GM12878 (cell line): Measurements from ENCODE around the gene EAF1. TPM values are rescaled to one million over a fixed set of nuclear protein-coding genes. Genes with fewer than 3 reads are reported as not detected.

Experiments used
- ATAC-seq: fragments of 200-7000 bp; cut with Tn5 transposase; 3 replicates; pipeline ENCODE4 v1.9.1; 2020; ENCODE audit warnings: mild to moderate bottlenecking, moderate library complexity
- BruUV-seq: library from RNA; stranded (reverse); fragments of 400-500 nt; replicated peaks from 2 replicates; lab custom pipeline; 2021; lab: Mats Ljungman, UMichigan
- CTCF ChIA-PET: fragments of 300-600 bp; sonication (Branson Sonifier 250); formaldehyde crosslinking; extraction: SDS; loops from one replicate; lab custom pipeline; 2021; ENCODE audit warnings: inconsistent platforms; lab: Yijun Ruan, JAX
- POLR2A ChIA-PET: fragments of 350-600 bp; formaldehyde crosslinking; extraction: SDS; loops from one replicate; lab custom pipeline; 2021; ENCODE audit warnings: inconsistent platforms; lab: Charles Lee
- RAD21 ChIA-PET: fragments of 300-600 bp; sonication (Branson Sonifier 250); formaldehyde crosslinking; loops from one replicate; lab custom pipeline; 2023; ENCODE audit warnings: antibody characterized with exemption; ENCODE audit not compliant: unreplicated experiment; lab: Charles Lee
- SMC1A ChIA-PET: fragments of 300-600 bp; sonication (Branson Sonifier 250); formaldehyde crosslinking; loops from one replicate; lab custom pipeline; 2023; ENCODE audit not compliant: unreplicated experiment, uncharacterized antibody; lab: Charles Lee
- DNase-seq: peaks from one replicate; pipeline ENCODE4 v3.0.0-alpha.2; 2011; ENCODE audit warnings: low read depth, low spot score
- FAIRE-seq: peaks from 3 replicates; lab custom pipeline; 2011; peaks lifted over from hg19 to GRCh38; lab: Jason Lieb, UNC
- H2AFZ ChIP-seq: 2 replicates; pipeline ENCODE4 v1.6.0; 2011; ENCODE audit warnings: low read depth, low read length, control low read depth; ENCODE audit not compliant: control insufficient read depth
- H3K27ac ChIP-seq: 2 replicates; pipeline ENCODE4 v1.5.1; 2011; ENCODE audit warnings: control low read depth; ENCODE audit not compliant: control insufficient read depth, insufficient read depth
- H3K27me3 ChIP-seq, 2 experiments: replicated peaks in 1 of 2; 2 replicates each; pipeline versions ENCODE4 v1.6.0 to v1.6.1; 2011; ENCODE audit warnings: low read length in 1 of 2; ENCODE audit not compliant: control insufficient read depth in 2 of 2, insufficient read depth in 2 of 2
- H3K36me3 ChIP-seq, 2 experiments: 2 replicates each; pipeline ENCODE4 v1.5.1; 2011; ENCODE audit warnings: low read length in 1 of 2; ENCODE audit not compliant: control insufficient read depth in 2 of 2, insufficient read depth in 2 of 2
- H3K4me1 ChIP-seq: 2 replicates; pipeline ENCODE4 v1.6.1; 2011; ENCODE audit warnings: mild to moderate bottlenecking, low read length, moderate library complexity, mixed read lengths; ENCODE audit not compliant: control insufficient read depth, insufficient read depth
- H3K4me2 ChIP-seq: 2 replicates; pipeline ENCODE4 v1.6.0; 2011; ENCODE audit warnings: control low read depth; ENCODE audit not compliant: control insufficient read depth, insufficient read depth
- H3K4me3 ChIP-seq: fragments of 200-600 bp; sonication (generic); 2 replicates; pipeline ENCODE4 v1.5.1; 2016
- H3K79me2 ChIP-seq: 2 replicates; pipeline ENCODE4 v1.6.0; 2011; ENCODE audit warnings: low read length; ENCODE audit not compliant: control insufficient read depth, insufficient read depth
- H3K9ac ChIP-seq: 2 replicates; pipeline ENCODE4 v1.8.0; 2011; ENCODE audit warnings: low read length, control low read depth, mixed read lengths; ENCODE audit not compliant: control insufficient read depth, insufficient read depth
- H3K9me3 ChIP-seq: replicated peaks from 3 replicates; pipeline ENCODE4 v1.5.1; 2011; ENCODE audit warnings: mild to moderate bottlenecking, low read length; ENCODE audit not compliant: control insufficient read depth, insufficient read depth
- H4K20me1 ChIP-seq: 2 replicates; pipeline ENCODE4 v1.6.0; 2011; ENCODE audit not compliant: control insufficient read depth, insufficient read depth
- ASH2L ChIP-seq: fragments of 300-600, 200-600 bp; sonication (generic); IDR thresholded peaks from 2 replicates; pipeline ENCODE4 v1.6.1; 2017; ENCODE audit warnings: low read depth, mild to moderate bottlenecking, borderline replicate concordance
- ATF7 ChIP-seq: fragments of 450-650 bp; IDR thresholded peaks from 2 replicates; pipeline ENCODE4 v1.6.1; 2016; ENCODE audit warnings: low read depth, mild to moderate bottlenecking
- CREB1 ChIP-seq: IDR thresholded peaks from 2 replicates; pipeline ENCODE4 v1.6.1; 2012; ENCODE audit warnings: low read depth, mild to moderate bottlenecking, inconsistent platforms
- CREM ChIP-seq: IDR thresholded peaks from 2 replicates; pipeline ENCODE4 v1.6.1; 2014; ENCODE audit warnings: antibody characterized with exemption, low read depth
- EP300 ChIP-seq, 2 experiments: fragments of 150-350 bp in 1 of 2; IDR thresholded peaks; 2 replicates each; pipeline ENCODE4 v1.6.1; 2011 to 2012; ENCODE audit warnings: low read depth in 2 of 2, low read length in 2 of 2, borderline replicate concordance in 1 of 2, improper control_type of control experiment in 1 of 2, inconsistent platforms in 1 of 2; ENCODE audit not compliant: control insufficient read depth in 1 of 2
- JUND ChIP-seq: IDR thresholded peaks from 2 replicates; pipeline ENCODE4 v1.6.1; 2012; ENCODE audit warnings: low read depth, mild to moderate bottlenecking, low read length, improper control_type of control experiment, moderate library complexity
- KDM1A ChIP-seq: fragments of 200-600 bp; sonication (generic); IDR thresholded peaks from 2 replicates; pipeline ENCODE4 v1.6.1; 2016; ENCODE audit warnings: borderline replicate concordance
- PAX5 ChIP-seq: IDR thresholded peaks from 2 replicates; pipeline ENCODE4 v1.6.1; 2011; ENCODE audit warnings: low read depth, low read length, borderline replicate concordance
- RUNX3 ChIP-seq: IDR thresholded peaks from 2 replicates; pipeline ENCODE4 v1.6.1; 2012; ENCODE audit warnings: low read length, inconsistent platforms
- SPI1 ChIP-seq: IDR thresholded peaks from 2 replicates; pipeline ENCODE4 v1.6.1; 2011; ENCODE audit warnings: low read depth, mild to moderate bottlenecking, low read length, moderate library complexity, borderline replicate concordance; ENCODE audit not compliant: insufficient read depth
- SUPT20H ChIP-seq: IDR thresholded peaks from 2 replicates; pipeline ENCODE4 v1.6.1; 2011; ENCODE audit warnings: low read depth, mild to moderate bottlenecking, low read length, moderate library complexity, borderline replicate concordance; ENCODE audit not compliant: control insufficient read depth
- ZNF207 ChIP-seq: fragments of 450-650 bp; IDR thresholded peaks from 2 replicates; pipeline ENCODE4 v1.6.1; 2014; ENCODE audit warnings: antibody characterized with exemption, mild to moderate bottlenecking, borderline replicate concordance
- WGBS: methylation state at CpG from one replicate; pipeline ENCODE4 v1.1.6; 2016; ENCODE audit warnings: low lambda C conversion rate; ENCODE audit not compliant: insufficient replicate concordance, insufficient coverage; ENCODE audit errors: missing lambda C conversion rate; 5-methylcytosine and 5-hydroxymethylcytosine counted together
- in situ Hi-C: fragments of 300-500 bp; cut with MboI; formaldehyde crosslinking; loops from 9 replicates; pipeline ENCODE4 v1.14.3; 2018; ENCODE audit warnings: mixed read lengths
- intact Hi-C: fragments of 100-400 bp; cut with micrococcal nuclease; formaldehyde crosslinking; loops from one replicate; pipeline ENCODE4 v1.14.2; 2022; ENCODE audit not compliant: unreplicated experiment
- polyA plus RNA-seq, 11 experiments: library from polyadenylated mRNA; depleted of rRNA in 4 of 11; unstranded in 6 of 11; stranded (reverse) in 5 of 11; fragments of >200 nt; fragmentation: Nextera tagmentation in 4 of 11; fragmentation: Illumina TruSeq in 1 of 11; extraction: Ambion mirVana in 4 of 11; extraction: Trizol in 1 of 11; gene quantifications; 1 replicate in 1 of 11; 2 replicates in 10 of 11; pipeline versions ENCODE4 v1.2.1 to v1.2.3, GENCODE V29; 2011 to 2016; ENCODE audit warnings: inconsistent platforms in 2 of 11, missing spikeins in 2 of 11, low read depth in 1 of 11
- small RNA-seq: library from RNA; depleted of rRNA; stranded (forward); fragments of <200 nt; gene quantifications from one replicate; pipeline ENCODE3, GENCODE V24; 2014
- total RNA-seq, 4 experiments: library from RNA; depleted of rRNA in 3 of 4; stranded (reverse); fragments of >200 nt in 3 of 4; fragmentation: Illumina TruSeq in 1 of 4; extraction: Trizol in 1 of 4; gene quantifications; 2 replicates each; pipeline versions ENCODE4 v1.2.1 to v1.2.3, GENCODE V29; 2013 to 2021

The EAF1 gene
- total and polyA plus RNA-seq, 10 of the 15 experiments (the other 5 are each of a cell fraction or from before 2014, with no cell fraction given): 6.8 to 21.6 (median 15.6) TPM

GRCh38 chr3:15491143-15491542, 63.7 kb downstream of the EAF1 start:
- WGBS: 51% methylated on average over 8 of the region's 8 CpGs
- POLR2A ChIA-PET: interaction anchor here (1.0 kb wide), 1 partner anchor 23 kb away, joined by 3 read pairs; no protein-coding TSS in a partner anchor
- no peak overlapping the region for H3K9ac ChIP-seq
- no peak overlapping the region for H3K27ac ChIP-seq
- peak; percentile 64 for FAIRE-seq
- H2AFZ ChIP-seq: no peak overlapping the region
- H3K4me1 ChIP-seq: peaks cover 9% of the 10 kb centered on the region
- no TSS peak for BruUV-seq
- H3K27me3 ChIP-seq: no peaks in the 10 kb centered on the region
- H3K36me3 ChIP-seq: no peaks in the 10 kb centered on the region
- no peak overlapping the region for H3K4me3 ChIP-seq
- H3K9me3 ChIP-seq: no peaks in the 10 kb centered on the region
- no peak overlapping the region for H3K4me2 ChIP-seq
- H4K20me1 ChIP-seq: no peaks in the 10 kb centered on the region
- CTCF ChIA-PET: interaction anchor here (0.9 to 1.6 kb wide), 4 partner anchors 10 to 73 kb away, joined by 3 to 5 read pairs (median 4); no protein-coding TSS in a partner anchor
- RAD21 ChIA-PET: no interaction called here
- in situ Hi-C loops (no loop called here), intact Hi-C loops (no loop called here)
- no peaks in the 10 kb centered on the region for H3K79me2 ChIP-seq
- SMC1A ChIA-PET: interaction anchor here (0.8 to 1.6 kb wide), 2 partner anchors 9 to 62 kb away, joined by 3 to 8 read pairs; no protein-coding TSS in a partner anchor
- peak; percentile 88 for ATAC-seq
- TF ChIP-seq ASH2L (no peak), ZNF207 (no peak), PAX5 (peak; percentile 51; the same call in 1 of the 2 replicates), EP300 (IDR thresholded peaks at IDR 0.05; ENCODE audit: borderline replicate concordance in 1 of 2, control insufficient read depth in 1 of 2, low read depth in 2 of 2, low read length in 2 of 2) (peak; percentile 30 to 58; a peak in 1 of 4 replicates), CREM (0 out of 2 replicates have a peak, but pooled peaks have one; percentile 32), CREB1 (peak; percentile 72), KDM1A (no peak), SPI1 (peak; percentile 58; the same call in 1 of the 2 replicates), ATF7 (peak; percentile 49; the same call in 1 of the 2 replicates), JUND (no peak), RUNX3 (peak; percentile 43), SUPT20H (no peak)
- TF ChIP-seq, all 136 proteins: peak for 7
- no peak for DNase-seq

Small RNA genes within 50 kb of the gene (small RNA-seq; reads per million reads assigned to genes)
- gene RNU6-1024P: not detected

Other genes with a start within 250 kb of the EAF1 start
- gene CAPN7, start 221.4 kb upstream of the EAF1 start, total RNA-seq (2014; rRNA removed): 16.5 and 19.9 TPM in 2 replicates
- 17.2 and 18.6 TPM in 2 replicates for gene CAPN7, start 221.4 kb upstream of the EAF1 start, total RNA-seq (2014; rRNA removed; fragmentation: Illumina TruSeq; extraction: Trizol)
- gene CAPN7, start 221.4 kb upstream of the EAF1 start, total RNA-seq (2021): 19.2 and 24.4 TPM in 2 replicates
- 24.6 and 41.2 TPM in 2 replicates for gene CAPN7, start 221.4 kb upstream of the EAF1 start, polyA plus RNA-seq (2011; rRNA removed)
- gene CAPN7, start 221.4 kb upstream of the EAF1 start, polyA plus RNA-seq (2014; fragmentation: Illumina TruSeq; extraction: Trizol): 19.2 and 25.4 TPM in 2 replicates
- gene CAPN7, start 221.4 kb upstream of the EAF1 start, polyA plus RNA-seq (2014; fragmentation: Nextera tagmentation; extraction: Ambion mirVana): 1 to 10 TPM; 5.3 to 6.7 TPM
- 13.4 and 15.2 TPM in 2 replicates for gene CAPN7, start 221.4 kb upstream of the EAF1 start, polyA plus RNA-seq (2014; rRNA removed)
- gene CAPN7, start 221.4 kb upstream of the EAF1 start, polyA plus RNA-seq (2016; fragmentation: Nextera tagmentation; extraction: Ambion mirVana): 10 to 100 TPM; 24.3 to 27.0 TPM
- gene SH3BP5, start 95.0 kb upstream of the EAF1 start, total RNA-seq (2014; rRNA removed): 37.9 and 41.0 TPM in 2 replicates
- gene SH3BP5, start 95.0 kb upstream of the EAF1 start, total RNA-seq (2014; rRNA removed; fragmentation: Illumina TruSeq; extraction: Trizol): 45.6 and 46.5 TPM in 2 replicates
- gene SH3BP5, start 95.0 kb upstream of the EAF1 start, total RNA-seq (2021): 60.5 and 64.6 TPM in 2 replicates
- 82.9 and 94.0 TPM in 2 replicates for gene SH3BP5, start 95.0 kb upstream of the EAF1 start, polyA plus RNA-seq (2011; rRNA removed)
- 87.5 and 94.9 TPM in 2 replicates for gene SH3BP5, start 95.0 kb upstream of the EAF1 start, polyA plus RNA-seq (2014; fragmentation: Illumina TruSeq; extraction: Trizol)
- 10 to 100 TPM; 14.9 to 33.8 TPM for gene SH3BP5, start 95.0 kb upstream of the EAF1 start, polyA plus RNA-seq (2014; fragmentation: Nextera tagmentation; extraction: Ambion mirVana)
- 71.1 and 74.0 TPM in 2 replicates for gene SH3BP5, start 95.0 kb upstream of the EAF1 start, polyA plus RNA-seq (2014; rRNA removed)
- gene SH3BP5, start 95.0 kb upstream of the EAF1 start, polyA plus RNA-seq (2016; fragmentation: Nextera tagmentation; extraction: Ambion mirVana): 10 to 100 TPM; 29.9 to 35.4 TPM
- gene METTL6, start 54 bp upstream of the EAF1 start, total RNA-seq (2014; rRNA removed): 13.8 and 17.2 TPM in 2 replicates
- gene METTL6, start 54 bp upstream of the EAF1 start, total RNA-seq (2014; rRNA removed; fragmentation: Illumina TruSeq; extraction: Trizol): 22.1 and 25.9 TPM in 2 replicates
- 11.7 and 14.4 TPM in 2 replicates for gene METTL6, start 54 bp upstream of the EAF1 start, total RNA-seq (2021)
- gene METTL6, start 54 bp upstream of the EAF1 start, polyA plus RNA-seq (2011; rRNA removed): 21.2 and 26.0 TPM in 2 replicates
- gene METTL6, start 54 bp upstream of the EAF1 start, polyA plus RNA-seq (2014; fragmentation: Illumina TruSeq; extraction: Trizol): 21.5 and 29.3 TPM in 2 replicates
- gene METTL6, start 54 bp upstream of the EAF1 start, polyA plus RNA-seq (2014; fragmentation: Nextera tagmentation; extraction: Ambion mirVana): 10 to 100 TPM; 27.4 to 29.6 TPM
- 17.0 and 19.1 TPM in 2 replicates for gene METTL6, start 54 bp upstream of the EAF1 start, polyA plus RNA-seq (2014; rRNA removed)
- gene METTL6, start 54 bp upstream of the EAF1 start, polyA plus RNA-seq (2016; fragmentation: Nextera tagmentation; extraction: Ambion mirVana): 10 to 100 TPM; 16.3 to 20.3 TPM
- gene COLQ, start 94.1 kb downstream of the EAF1 start, total RNA-seq (2014; rRNA removed): 0.49 and 2.7 TPM in 2 replicates
- 0.67 and 0.92 TPM in 2 replicates for gene COLQ, start 94.1 kb downstream of the EAF1 start, total RNA-seq (2014; rRNA removed; fragmentation: Illumina TruSeq; extraction: Trizol)
- gene COLQ, start 94.1 kb downstream of the EAF1 start, total RNA-seq (2021): 0.72 and 0.96 TPM in 2 replicates
- 1.2 and 1.8 TPM in 2 replicates for gene COLQ, start 94.1 kb downstream of the EAF1 start, polyA plus RNA-seq (2011; rRNA removed)
- 1.1 and 1.6 TPM in 2 replicates for gene COLQ, start 94.1 kb downstream of the EAF1 start, polyA plus RNA-seq (2014; fragmentation: Illumina TruSeq; extraction: Trizol)
- under 1 TPM; 0.13 to 0.29 TPM for gene COLQ, start 94.1 kb downstream of the EAF1 start, polyA plus RNA-seq (2014; fragmentation: Nextera tagmentation; extraction: Ambion mirVana)
- gene COLQ, start 94.1 kb downstream of the EAF1 start, polyA plus RNA-seq (2014; rRNA removed): 1.1 and 1.3 TPM in 2 replicates
- gene COLQ, start 94.1 kb downstream of the EAF1 start, polyA plus RNA-seq (2016; fragmentation: Nextera tagmentation; extraction: Ambion mirVana): under 1 TPM; 0.33 to 0.68 TPM
- 21.4 and 24.4 TPM in 2 replicates for gene HACL1, start 174.0 kb downstream of the EAF1 start, total RNA-seq (2014; rRNA removed)
- 26.2 and 28.3 TPM in 2 replicates for gene HACL1, start 174.0 kb downstream of the EAF1 start, total RNA-seq (2014; rRNA removed; fragmentation: Illumina TruSeq; extraction: Trizol)
- gene HACL1, start 174.0 kb downstream of the EAF1 start, total RNA-seq (2021): 23.8 and 27.7 TPM in 2 replicates
- 42.6 and 51.2 TPM in 2 replicates for gene HACL1, start 174.0 kb downstream of the EAF1 start, polyA plus RNA-seq (2011; rRNA removed)
- gene HACL1, start 174.0 kb downstream of the EAF1 start, polyA plus RNA-seq (2014; fragmentation: Illumina TruSeq; extraction: Trizol): 24.5 and 28.5 TPM in 2 replicates
- 10 to 100 TPM; 34.1 to 40.3 TPM for gene HACL1, start 174.0 kb downstream of the EAF1 start, polyA plus RNA-seq (2014; fragmentation: Nextera tagmentation; extraction: Ambion mirVana)
- gene HACL1, start 174.0 kb downstream of the EAF1 start, polyA plus RNA-seq (2014; rRNA removed): 18.0 and 19.4 TPM in 2 replicates
- gene HACL1, start 174.0 kb downstream of the EAF1 start, polyA plus RNA-seq (2016; fragmentation: Nextera tagmentation; extraction: Ambion mirVana): 10 to 100 TPM; 45.8 to 48.7 TPM
- gene BTD, start 174.1 kb downstream of the EAF1 start, total RNA-seq (2014; rRNA removed): 4.6 and 5.0 TPM in 2 replicates
- 2.9 and 3.4 TPM in 2 replicates for gene BTD, start 174.1 kb downstream of the EAF1 start, total RNA-seq (2014; rRNA removed; fragmentation: Illumina TruSeq; extraction: Trizol)
- 4.0 and 4.5 TPM in 2 replicates for gene BTD, start 174.1 kb downstream of the EAF1 start, total RNA-seq (2021)
- 9.4 and 10.3 TPM in 2 replicates for gene BTD, start 174.1 kb downstream of the EAF1 start, polyA plus RNA-seq (2011; rRNA removed)
- gene BTD, start 174.1 kb downstream of the EAF1 start, polyA plus RNA-seq (2014; fragmentation: Illumina TruSeq; extraction: Trizol): 3.9 and 5.6 TPM in 2 replicates
- gene BTD, start 174.1 kb downstream of the EAF1 start, polyA plus RNA-seq (2014; fragmentation: Nextera tagmentation; extraction: Ambion mirVana): 1 to 10 TPM; 6.1 to 9.2 TPM
- 3.5 and 5.7 TPM in 2 replicates for gene BTD, start 174.1 kb downstream of the EAF1 start, polyA plus RNA-seq (2014; rRNA removed)
- gene BTD, start 174.1 kb downstream of the EAF1 start, polyA plus RNA-seq (2016; fragmentation: Nextera tagmentation; extraction: Ambion mirVana): 1 to 10 TPM; 4.6 to 5.5 TPM